HepG2 (cell line): ENCODE results near the gene ARID1A. TPM values are rescaled to one million over a fixed set of nuclear protein-coding genes. Genes with fewer than 3 reads are reported as not detected.

Experiments
- ESRRA ChIP-seq: sonication (generic); formaldehyde crosslinking; IDR thresholded peaks from 2 replicates; pipeline ENCODE4 v1.5.1; 2020; ENCODE audit warnings: mild to moderate bottlenecking, low read depth, missing genetic modification reagents
- FOSL2 ChIP-seq: sonication (generic); formaldehyde crosslinking; IDR thresholded peaks from 2 replicates; pipeline ENCODE4 v1.4.0; 2020; ENCODE audit warnings: missing genetic modification reagents
- FOXK1 ChIP-seq: sonication (generic); formaldehyde crosslinking; IDR thresholded peaks from 2 replicates; pipeline ENCODE4 v1.4.0; 2020; ENCODE audit warnings: low read depth, missing genetic modification reagents, borderline replicate concordance
- GABPB1 ChIP-seq: IDR thresholded peaks from 2 replicates; pipeline ENCODE4 v1.6.1; 2016; ENCODE audit warnings: mild to moderate bottlenecking, missing genetic modification reagents, moderate library complexity, missing compliant biosample characterization
- JUN ChIP-seq: sonication (generic); formaldehyde crosslinking; IDR thresholded peaks from 2 replicates; pipeline ENCODE4 v1.4.0; 2020; ENCODE audit warnings: mild to moderate bottlenecking, missing genetic modification reagents
- MED8 ChIP-seq: sonication (generic); formaldehyde crosslinking; IDR thresholded peaks from 2 replicates; pipeline ENCODE4 v1.8.1; 2023; ENCODE audit warnings: mild to moderate bottlenecking, missing genetic modification reagents; ENCODE audit not compliant: insufficient replicate concordance
- MIXL1 ChIP-seq: IDR thresholded peaks from 2 replicates; pipeline ENCODE4 v1.6.1; 2016
- MNT ChIP-seq: fragments of 450-650 bp; IDR thresholded peaks from 2 replicates; pipeline ENCODE4 v1.6.1; 2016
- NFKB2 ChIP-seq: sonication (generic); formaldehyde crosslinking; IDR thresholded peaks from 2 replicates; pipeline ENCODE4 v1.4.0; 2020; ENCODE audit warnings: missing genetic modification reagents, borderline replicate concordance
- ZFX ChIP-seq: sonication (generic); formaldehyde crosslinking; IDR thresholded peaks from 2 replicates; pipeline ENCODE4 v1.4.0; 2020; ENCODE audit warnings: mild to moderate bottlenecking, low read depth, missing genetic modification reagents, moderate library complexity
- ZMAT3 ChIP-seq: sonication (generic); formaldehyde crosslinking; conservative IDR thresholded peaks from 2 replicates; pipeline ENCODE4 v1.7.0; 2021; ENCODE audit warnings: missing genetic modification reagents
- ZSCAN22 ChIP-seq: sonication (generic); formaldehyde crosslinking; IDR thresholded peaks from 2 replicates; pipeline ENCODE4 v1.4.0; 2020; ENCODE audit warnings: mild to moderate bottlenecking, missing genetic modification reagents
- polyA plus RNA-seq, 8 experiments: library from polyadenylated mRNA; depleted of rRNA in 3 of 8; stranded (reverse) in 7 of 8; unstranded in 1 of 8; fragments of >200 nt; fragmentation: Illumina TruSeq in 4 of 8; extraction: Trizol in 4 of 8; gene quantifications; 2 replicates each; pipeline versions ENCODE4 v1.2.1 to v1.2.3, GENCODE V29; 2011 to 2016; ENCODE audit warnings: low read depth in 4 of 8, missing spikeins in 1 of 8, mixed read lengths in 1 of 8; ENCODE audit not compliant: insufficient read depth in 1 of 8
- total RNA-seq, 5 experiments: library from RNA; depleted of rRNA; stranded (reverse); fragments of >200 nt; fragmentation: Illumina TruSeq; extraction: Trizol; gene quantifications; 2 replicates each; pipeline ENCODE4 v1.2.3, GENCODE V29; 2016; ENCODE audit warnings: low read depth in 1 of 5
- TF ChIP-seq, protein P1 (sequence below): sonication (generic); formaldehyde crosslinking; IDR thresholded peaks from 2 replicates; pipeline ENCODE4 v1.5.0; 2020; ENCODE audit warnings: missing genetic modification reagents
- TF ChIP-seq, protein P2 (sequence below): IDR thresholded peaks from 2 replicates; pipeline ENCODE4 v1.6.1; 2012; ENCODE audit warnings: low read depth, low read length, improper control_type of control experiment
- TF ChIP-seq, protein P3 (sequence below): sonication (generic); formaldehyde crosslinking; IDR thresholded peaks from 2 replicates; pipeline ENCODE4 v1.5.0; 2020; ENCODE audit warnings: mild to moderate bottlenecking, missing genetic modification reagents, borderline replicate concordance
- TF ChIP-seq, protein P4 (sequence below): sonication (generic); formaldehyde crosslinking; IDR thresholded peaks from 2 replicates; pipeline ENCODE4 v1.4.0; 2020; ENCODE audit warnings: low read depth, mild to moderate bottlenecking, missing genetic modification reagents
- TF ChIP-seq, protein P5 (sequence below): sonication (generic); formaldehyde crosslinking; IDR thresholded peaks from 2 replicates; pipeline ENCODE4 v1.4.0; 2020; ENCODE audit warnings: mild to moderate bottlenecking, missing genetic modification reagents

ARID1A gene
- total and polyA plus RNA-seq, 2 of the 13 experiments (the other 11 are each of a cell fraction or from before 2014, with no cell fraction given) = 11.9 to 15.9 TPM

DNA sequence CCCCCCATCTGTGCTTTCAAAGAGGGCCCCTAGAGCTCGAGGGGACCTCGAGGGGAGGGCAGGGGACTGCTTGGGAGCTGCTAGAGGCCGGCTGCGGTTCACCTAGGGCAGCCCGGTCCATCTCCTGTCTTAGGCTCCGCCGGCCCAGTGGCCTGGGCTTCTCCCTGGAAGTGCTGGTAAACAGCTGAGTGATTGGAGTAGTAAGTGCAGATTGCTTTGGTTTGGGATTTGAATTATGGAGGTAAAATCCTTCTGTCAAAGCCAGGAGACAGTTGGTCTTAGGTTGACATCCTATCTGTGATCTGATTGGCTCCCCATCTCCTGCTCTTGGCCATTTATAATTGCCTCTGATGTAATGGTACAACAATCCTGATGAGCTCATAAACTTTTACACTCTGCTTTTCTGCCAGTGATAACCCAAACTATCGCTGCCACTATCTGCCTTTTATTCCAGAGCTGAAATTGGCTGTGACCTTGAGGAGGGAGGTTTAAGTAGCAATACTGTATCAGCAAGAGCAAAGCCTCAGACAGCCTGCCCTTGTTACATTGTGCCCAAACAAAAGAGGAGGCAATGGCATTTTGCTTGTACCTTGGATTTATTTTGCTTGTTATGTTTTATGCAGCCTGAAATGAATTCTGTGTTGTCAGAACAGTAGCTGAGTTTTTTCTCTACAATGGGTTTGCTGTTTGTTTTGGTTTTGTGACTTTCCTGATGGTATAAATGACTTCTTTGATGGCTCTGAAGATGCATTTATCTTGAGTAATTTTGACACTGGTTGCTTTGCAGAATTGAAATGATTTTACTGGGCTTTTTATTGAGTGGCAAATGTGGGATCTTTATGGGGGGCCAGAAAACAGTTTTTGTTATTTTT, 2.4 kb downstream of the ARID1A start (continued):
- TF ChIP-seq MED8 (peak; percentile 40), MIXL1 (CRISPR knock-in tag) (peak; percentile 75; the same call in 1 of the 2 replicates), FOSL2 (CRISPR knock-in tag) (peak; percentile 38; the same call in 1 of the 2 replicates), ZMAT3 (CRISPR knock-in tag) (no peak), JUN (peak; percentile 75; the same call in 1 of the 2 replicates), ZFX (peak; percentile 15), ZSCAN22 (no peak), MNT (peak; percentile 35; the same call in 1 of the 2 replicates), GABPB1 (CRISPR knock-in tag) (peak; percentile 29; the same call in 1 of the 2 replicates), ESRRA (CRISPR knock-in tag) (0 out of 2 replicates have a peak, but pooled peaks have one; percentile 21), FOXK1 (CRISPR knock-in tag) (peak; percentile 20; the same call in 1 of the 2 replicates), NFKB2 (no peak)
- TF ChIP-seq, protein P1, sequence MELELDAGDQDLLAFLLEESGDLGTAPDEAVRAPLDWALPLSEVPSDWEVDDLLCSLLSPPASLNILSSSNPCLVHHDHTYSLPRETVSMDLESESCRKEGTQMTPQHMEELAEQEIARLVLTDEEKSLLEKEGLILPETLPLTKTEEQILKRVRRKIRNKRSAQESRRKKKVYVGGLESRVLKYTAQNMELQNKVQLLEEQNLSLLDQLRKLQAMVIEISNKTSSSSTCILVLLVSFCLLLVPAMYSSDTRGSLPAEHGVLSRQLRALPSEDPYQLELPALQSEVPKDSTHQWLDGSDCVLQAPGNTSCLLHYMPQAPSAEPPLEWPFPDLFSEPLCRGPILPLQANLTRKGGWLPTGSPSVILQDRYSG (CRISPR knock-in tag) = 0 out of 2 replicates have a peak, but pooled peaks have one; percentile 30
- TF ChIP-seq, protein P2, sequence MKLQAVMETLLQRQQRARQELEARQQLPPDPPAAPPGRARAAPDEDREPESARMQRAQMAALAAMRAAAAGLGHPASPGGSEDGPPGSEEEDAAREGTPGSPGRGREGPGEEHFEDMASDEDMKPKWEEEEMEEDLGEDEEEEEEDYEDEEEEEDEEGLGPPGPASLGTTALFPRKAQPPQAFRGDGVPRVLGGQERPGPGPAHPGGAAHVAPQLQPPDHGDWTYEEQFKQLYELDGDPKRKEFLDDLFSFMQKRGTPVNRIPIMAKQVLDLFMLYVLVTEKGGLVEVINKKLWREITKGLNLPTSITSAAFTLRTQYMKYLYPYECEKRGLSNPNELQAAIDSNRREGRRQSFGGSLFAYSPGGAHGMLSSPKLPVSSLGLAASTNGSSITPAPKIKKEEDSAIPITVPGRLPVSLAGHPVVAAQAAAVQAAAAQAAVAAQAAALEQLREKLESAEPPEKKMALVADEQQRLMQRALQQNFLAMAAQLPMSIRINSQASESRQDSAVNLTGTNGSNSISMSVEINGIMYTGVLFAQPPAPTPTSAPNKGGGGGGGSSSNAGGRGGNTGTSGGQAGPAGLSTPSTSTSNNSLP = 0 out of 2 replicates have a peak, but pooled peaks have one; percentile 65
- TF ChIP-seq, protein P3, sequence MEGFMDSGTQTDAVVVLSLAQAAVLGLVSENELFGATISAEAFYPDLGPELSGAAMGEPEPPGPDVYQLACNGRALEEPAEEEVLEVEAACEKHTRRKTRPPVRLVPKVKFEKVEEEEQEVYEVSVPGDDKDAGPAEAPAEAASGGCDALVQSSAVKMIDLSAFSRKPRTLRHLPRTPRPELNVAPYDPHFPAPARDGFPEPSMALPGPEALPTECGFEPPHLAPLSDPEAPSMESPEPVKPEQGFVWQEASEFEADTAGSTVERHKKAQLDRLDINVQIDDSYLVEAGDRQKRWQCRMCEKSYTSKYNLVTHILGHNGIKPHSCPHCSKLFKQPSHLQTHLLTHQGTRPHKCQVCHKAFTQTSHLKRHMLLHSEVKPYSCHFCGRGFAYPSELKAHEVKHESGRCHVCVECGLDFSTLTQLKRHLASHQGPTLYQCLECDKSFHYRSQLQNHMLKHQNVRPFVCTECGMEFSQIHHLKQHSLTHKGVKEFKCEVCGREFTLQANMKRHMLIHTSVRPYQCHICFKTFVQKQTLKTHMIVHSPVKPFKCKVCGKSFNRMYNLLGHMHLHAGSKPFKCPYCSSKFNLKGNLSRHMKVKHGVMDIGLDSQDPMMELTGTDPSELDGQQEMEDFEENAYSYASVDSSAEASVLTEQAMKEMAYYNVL (CRISPR knock-in tag) = 0 out of 2 replicates have a peak, but pooled peaks have one; percentile 29
- TF ChIP-seq, protein P4, sequence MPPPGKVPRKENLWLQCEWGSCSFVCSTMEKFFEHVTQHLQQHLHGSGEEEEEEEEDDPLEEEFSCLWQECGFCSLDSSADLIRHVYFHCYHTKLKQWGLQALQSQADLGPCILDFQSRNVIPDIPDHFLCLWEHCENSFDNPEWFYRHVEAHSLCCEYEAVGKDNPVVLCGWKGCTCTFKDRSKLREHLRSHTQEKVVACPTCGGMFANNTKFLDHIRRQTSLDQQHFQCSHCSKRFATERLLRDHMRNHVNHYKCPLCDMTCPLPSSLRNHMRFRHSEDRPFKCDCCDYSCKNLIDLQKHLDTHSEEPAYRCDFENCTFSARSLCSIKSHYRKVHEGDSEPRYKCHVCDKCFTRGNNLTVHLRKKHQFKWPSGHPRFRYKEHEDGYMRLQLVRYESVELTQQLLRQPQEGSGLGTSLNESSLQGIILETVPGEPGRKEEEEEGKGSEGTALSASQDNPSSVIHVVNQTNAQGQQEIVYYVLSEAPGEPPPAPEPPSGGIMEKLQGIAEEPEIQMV (CRISPR knock-in tag) = 0 out of 2 replicates have a peak, but pooled peaks have one; percentile 28
- TF ChIP-seq, protein P5, sequence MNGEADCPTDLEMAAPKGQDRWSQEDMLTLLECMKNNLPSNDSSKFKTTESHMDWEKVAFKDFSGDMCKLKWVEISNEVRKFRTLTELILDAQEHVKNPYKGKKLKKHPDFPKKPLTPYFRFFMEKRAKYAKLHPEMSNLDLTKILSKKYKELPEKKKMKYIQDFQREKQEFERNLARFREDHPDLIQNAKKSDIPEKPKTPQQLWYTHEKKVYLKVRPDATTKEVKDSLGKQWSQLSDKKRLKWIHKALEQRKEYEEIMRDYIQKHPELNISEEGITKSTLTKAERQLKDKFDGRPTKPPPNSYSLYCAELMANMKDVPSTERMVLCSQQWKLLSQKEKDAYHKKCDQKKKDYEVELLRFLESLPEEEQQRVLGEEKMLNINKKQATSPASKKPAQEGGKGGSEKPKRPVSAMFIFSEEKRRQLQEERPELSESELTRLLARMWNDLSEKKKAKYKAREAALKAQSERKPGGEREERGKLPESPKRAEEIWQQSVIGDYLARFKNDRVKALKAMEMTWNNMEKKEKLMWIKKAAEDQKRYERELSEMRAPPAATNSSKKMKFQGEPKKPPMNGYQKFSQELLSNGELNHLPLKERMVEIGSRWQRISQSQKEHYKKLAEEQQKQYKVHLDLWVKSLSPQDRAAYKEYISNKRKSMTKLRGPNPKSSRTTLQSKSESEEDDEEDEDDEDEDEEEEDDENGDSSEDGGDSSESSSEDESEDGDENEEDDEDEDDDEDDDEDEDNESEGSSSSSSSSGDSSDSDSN = 0 out of 2 replicates have a peak, but pooled peaks have one; percentile 24
